IMR-90 (cell line): ENCODE data around the gene MYL6. TPM values are rescaled to one million over a fixed set of nuclear protein-coding genes. Genes with fewer than 3 reads are reported as not detected.

ENCODE experiments used
- ATAC-seq: fragments of 200-7000 bp; cut with Tn5 transposase; 2 replicates; pipeline ENCODE4 v1.9.1; 2020; ENCODE audit warnings: low read depth, mild to moderate bottlenecking, moderate library complexity
- BruUV-seq: library from RNA; stranded (reverse); fragments of 400-500 nt; replicated peaks from 2 replicates; lab custom pipeline; 2021; lab: Mats Ljungman, UMichigan
- CTCF ChIA-PET: fragments of 300-600 bp; formaldehyde crosslinking; extraction: SDS; loops from one replicate; lab custom pipeline; 2021; ENCODE audit warnings: antibody characterized with exemption; lab: Yijun Ruan, JAX
- POLR2A ChIA-PET: fragments of 300-600 bp; sonication (Branson Sonifier 250); formaldehyde crosslinking; loops from one replicate; lab custom pipeline; 2022; ENCODE audit warnings: antibody characterized with exemption; ENCODE audit not compliant: unreplicated experiment; lab: Charles Lee
- DNase-seq: peaks from one replicate; pipeline ENCODE4 v3.0.0; 2013
- H2AFZ ChIP-seq: replicated peaks from 2 replicates; pipeline ENCODE3; 2013; ENCODE audit warnings: low read length, mild to moderate bottlenecking; ENCODE audit not compliant: poor library complexity
- H2AK5ac ChIP-seq: 2 replicates; pipeline ENCODE4 v1.6.1; 2013; ENCODE audit warnings: low read depth, low read length, inconsistent platforms
- H2AK9ac ChIP-seq: replicated peaks from 2 replicates; pipeline ENCODE3; 2013; ENCODE audit warnings: mild to moderate bottlenecking, low read depth, low read length, moderate library complexity; ENCODE audit not compliant: poor library complexity
- H2BK120ac ChIP-seq: 2 replicates; pipeline ENCODE4 v1.6.1; 2013; ENCODE audit warnings: low read depth, low read length, inconsistent platforms
- H2BK15ac ChIP-seq: 3 replicates; pipeline ENCODE4 v1.6.1; 2013; ENCODE audit warnings: low read depth, low read length, inconsistent platforms
- H2BK20ac ChIP-seq: 2 replicates; pipeline ENCODE4 v1.6.1; 2013; ENCODE audit warnings: low read depth, mild to moderate bottlenecking, inconsistent platforms, low read length, moderate library complexity
- H2BK5ac ChIP-seq: 2 replicates; pipeline ENCODE4 v1.6.1; 2013; ENCODE audit warnings: mild to moderate bottlenecking, low read depth, low read length, inconsistent platforms; ENCODE audit not compliant: poor library complexity, severe bottlenecking
- H3K14ac ChIP-seq: replicated peaks from 2 replicates; pipeline ENCODE4 v1.6.1; 2013; ENCODE audit warnings: low read depth, low read length, inconsistent platforms
- H3K18ac ChIP-seq: 2 replicates; pipeline ENCODE4 v1.6.1; 2013; ENCODE audit warnings: low read depth, low read length, control low read depth
- H3K23ac ChIP-seq: 2 replicates; pipeline ENCODE4 v1.6.1; 2013; ENCODE audit warnings: low read depth, low read length, inconsistent platforms
- H3K27ac ChIP-seq: 2 replicates; pipeline ENCODE4 v1.5.1; 2013; ENCODE audit warnings: mild to moderate bottlenecking, control low read depth, low read length; ENCODE audit not compliant: insufficient read depth
- H3K27me3 ChIP-seq: 2 replicates; pipeline ENCODE4 v1.6.1; 2013; ENCODE audit warnings: low read length; ENCODE audit not compliant: control insufficient read depth, insufficient read depth
- H3K36me3 ChIP-seq: 2 replicates; pipeline ENCODE4 v1.6.1; 2013; ENCODE audit warnings: low read length, mixed read lengths; ENCODE audit not compliant: control insufficient read depth, insufficient read depth
- H3K4ac ChIP-seq: 2 replicates; pipeline ENCODE4 v1.6.1; 2013; ENCODE audit warnings: low read depth, low read length, inconsistent platforms
- H3K4me1 ChIP-seq: 2 replicates; pipeline ENCODE4 v1.6.1; 2013; ENCODE audit warnings: low read length, mixed read lengths; ENCODE audit not compliant: control insufficient read depth, insufficient read depth
- H3K4me2 ChIP-seq: 2 replicates; pipeline ENCODE4 v1.6.1; 2013; ENCODE audit warnings: low read depth, mild to moderate bottlenecking, control low read depth, low read length, moderate library complexity
- H3K4me3 ChIP-seq: 2 replicates; pipeline ENCODE4 v1.5.1; 2013; ENCODE audit warnings: low read depth, mild to moderate bottlenecking, control low read depth, low read length, moderate library complexity; ENCODE audit not compliant: insufficient read depth
- H3K56ac ChIP-seq: 2 replicates; pipeline ENCODE4 v1.6.1; 2013; ENCODE audit warnings: low read length, inconsistent platforms; ENCODE audit not compliant: insufficient read depth; ENCODE audit errors: extremely low read depth
- H3K79me1 ChIP-seq, 2 experiments: 2 replicates each; pipeline ENCODE4 v1.6.1; 2013; ENCODE audit warnings: low read length in 2 of 2, inconsistent platforms in 1 of 2, low read depth in 1 of 2
- H3K9ac ChIP-seq: 2 replicates; pipeline ENCODE4 v1.6.1; 2013; ENCODE audit warnings: low read depth, low read length, control low read depth
- H3K9me1 ChIP-seq: 2 replicates; pipeline ENCODE4 v1.6.1; 2013; ENCODE audit warnings: low read length, inconsistent platforms; ENCODE audit not compliant: insufficient read depth
- H3K9me3 ChIP-seq: 2 replicates; pipeline ENCODE4 v1.6.1; 2013; ENCODE audit warnings: low read length; ENCODE audit not compliant: control insufficient read depth, insufficient read depth
- H4K20me1 ChIP-seq: 2 replicates; pipeline ENCODE4 v1.6.1; 2013; ENCODE audit warnings: low read length, inconsistent platforms; ENCODE audit not compliant: insufficient read depth
- H4K5ac ChIP-seq: 2 replicates; pipeline ENCODE4 v1.6.1; 2013; ENCODE audit warnings: mild to moderate bottlenecking, low read depth, low read length, control low read depth
- H4K8ac ChIP-seq, 2 experiments: 2 replicates each; pipeline ENCODE4 v1.6.1; 2013; ENCODE audit warnings: low read depth in 2 of 2, low read length in 2 of 2, control low read depth in 1 of 2, inconsistent platforms in 1 of 2
- H4K91ac ChIP-seq: 2 replicates; pipeline ENCODE4 v1.6.1; 2013; ENCODE audit warnings: low read depth, low read length, inconsistent platforms; ENCODE audit not compliant: insufficient read depth
- BHLHE40 ChIP-seq: fragments of 150-350 bp; IDR thresholded peaks from 2 replicates; pipeline ENCODE4 v1.6.1; 2016; ENCODE audit warnings: mild to moderate bottlenecking, low read depth, low read length
- CEBPB ChIP-seq: IDR thresholded peaks from 2 replicates; pipeline ENCODE4 v1.6.1; 2012; ENCODE audit warnings: low read depth, low read length, improper control_type of control experiment
- CHD1 ChIP-seq: IDR thresholded peaks from 2 replicates; pipeline ENCODE4 v1.6.1; 2012; ENCODE audit warnings: low read depth, low read length, improper control_type of control experiment
- CTCF ChIP-seq: conservative IDR thresholded peaks from 2 replicates; pipeline ENCODE4 v1.5.1; 2012; ENCODE audit warnings: mild to moderate bottlenecking, low read depth, low read length, improper control_type of control experiment
- ELK1 ChIP-seq: fragments of 150-350 bp; IDR thresholded peaks from 2 replicates; pipeline ENCODE4 v1.6.1; 2016; ENCODE audit warnings: low read depth, mild to moderate bottlenecking, low read length, moderate library complexity, borderline replicate concordance
- FOS ChIP-seq: fragments of 150-350 bp; IDR thresholded peaks from 2 replicates; pipeline ENCODE4 v1.6.1; 2016; ENCODE audit warnings: low read depth, low read length
- MAFK ChIP-seq: IDR thresholded peaks from 2 replicates; pipeline ENCODE4 v1.6.1; 2012; ENCODE audit warnings: low read depth, low read length, improper control_type of control experiment
- MAZ ChIP-seq: IDR thresholded peaks from 2 replicates; pipeline ENCODE4 v1.6.1; 2012; ENCODE audit warnings: low read depth, mild to moderate bottlenecking, low read length, improper control_type of control experiment, moderate library complexity, borderline replicate concordance
- MXI1 ChIP-seq: IDR thresholded peaks from 2 replicates; pipeline ENCODE4 v1.6.1; 2012; ENCODE audit warnings: low read depth, mild to moderate bottlenecking, low read length, moderate library complexity, borderline replicate concordance
- NFE2L2 ChIP-seq: fragments of 150-350 bp; IDR thresholded peaks from 2 replicates; pipeline ENCODE4 v1.6.1; 2016; ENCODE audit warnings: low read depth, mild to moderate bottlenecking, low read length
- POLR2A ChIP-seq: IDR thresholded peaks from 2 replicates; pipeline ENCODE4 v1.6.1; 2012; ENCODE audit warnings: mild to moderate bottlenecking, low read depth, low read length
- RAD21 ChIP-seq: IDR thresholded peaks from 2 replicates; pipeline ENCODE4 v1.6.1; 2012; ENCODE audit warnings: low read length, improper control_type of control experiment
- RCOR1 ChIP-seq: IDR thresholded peaks from 2 replicates; pipeline ENCODE4 v1.6.1; 2012; ENCODE audit warnings: mild to moderate bottlenecking, low read length, improper control_type of control experiment; ENCODE audit not compliant: insufficient replicate concordance
- RFX5 ChIP-seq: IDR thresholded peaks from 2 replicates; pipeline ENCODE4 v1.8.0; 2012; ENCODE audit warnings: low read depth, mild to moderate bottlenecking, low read length, moderate library complexity
- SMC3 ChIP-seq: fragments of 150-350 bp; IDR thresholded peaks from 2 replicates; pipeline ENCODE4 v1.6.1; 2016; ENCODE audit warnings: low read depth, mild to moderate bottlenecking, antibody characterized with exemption, low read length, moderate library complexity
- USF2 ChIP-seq: fragments of 150-350 bp; IDR thresholded peaks from 2 replicates; pipeline ENCODE4 v1.6.1; 2017; ENCODE audit warnings: mild to moderate bottlenecking, antibody characterized with exemption, low read length, low read depth
- WGBS, 2 experiments: methylation state at CpG; one replicate each; pipeline versions ENCODE4 v1.1.5 to v1.1.7; 2013; ENCODE audit warnings: missing lambda C conversion rate in 2 of 2; ENCODE audit not compliant: insufficient read length in 1 of 2; ENCODE audit errors: extremely low coverage in 2 of 2; 5-methylcytosine and 5-hydroxymethylcytosine counted together
- dilution Hi-C: fragments of 300-500 bp; cut with HindIII; formaldehyde crosslinking; loops from one replicate; pipeline ENCODE4 v1.14.3; 2018; ENCODE audit warnings: low sequenced_read_pairs; ENCODE audit not compliant: unreplicated experiment
- in situ Hi-C: fragments of 300-500 bp; cut with MboI; formaldehyde crosslinking; loops from 3 replicates; pipeline ENCODE4 v1.14.3; 2019; ENCODE audit warnings: low sequenced_read_pairs, inconsistent platforms, mixed read lengths
- intact Hi-C: fragments of 100-400 bp; cut with micrococcal nuclease; formaldehyde crosslinking; loops from 2 replicates; pipeline ENCODE4 v1.10.0; 2022
- polyA plus RNA-seq, 3 experiments: library from polyadenylated mRNA; depleted of rRNA; stranded (reverse); fragments of >200 nt; gene quantifications; 2 replicates each; pipeline ENCODE4 v1.2.3, GENCODE V29; 2012; ENCODE audit warnings: low replicate concordance in 1 of 3
- total RNA-seq: library from RNA; depleted of rRNA; stranded (reverse); fragments of >200 nt; gene quantifications from 2 replicates; pipeline ENCODE4 v1.2.3, GENCODE V29; 2012

Gene MYL6
- total and polyA plus RNA-seq, 2 of the 4 experiments (the other 2 are of a cell fraction) = 4,816 to 6,979 TPM

GRCh38 chr12:56124133-56124532 lies 34.0 kb upstream of the MYL6 start:
- TF ChIP-seq RAD21 = no peak
- TF ChIP-seq MAFK = no peak
- TF ChIP-seq CEBPB = no peak
- no peak for TF ChIP-seq USF2
- TF ChIP-seq MAZ = no peak
- TF ChIP-seq MXI1 = no peak
- TF ChIP-seq RFX5 = no peak
- TF ChIP-seq BHLHE40 = no peak
- no peak for TF ChIP-seq ELK1
- TF ChIP-seq NFE2L2 = no peak
- no peak for TF ChIP-seq RCOR1
- no peak for TF ChIP-seq FOS
- no peak for TF ChIP-seq POLR2A
- TF ChIP-seq SMC3 = no peak
- no peak for TF ChIP-seq CHD1
- TF ChIP-seq CTCF = no peak
- no CpG with 5 or more reads among the region's 4 CpGs for WGBS, 2 experiments
- peaks cover 13% of the 10 kb centered on the region for H3K36me3 ChIP-seq
- ChIA-PET POLR2A (no interaction called here), CTCF (interaction anchor here (1.4 kb wide), 1 partner anchor 65 kb away, joined by 5 read pairs; the partner anchor contains the start of gene SMARCC2)
- H3K79me1 ChIP-seq = peaks cover 20 to 71% of the 10 kb centered on the region in 2 experiments
- no peak overlapping the region for H2BK15ac ChIP-seq
- H4K91ac ChIP-seq = no peak overlapping the region
- H3K9ac ChIP-seq = no peak overlapping the region
- no peaks in the 10 kb centered on the region for H4K20me1 ChIP-seq
- in situ Hi-C loops (no loop called here), intact Hi-C loops (no loop called here), dilution Hi-C loops (no loop called here)
- peaks cover 7% of the 10 kb centered on the region; the same call in 1 of the 2 replicates for H3K4me1 ChIP-seq
- no peaks in the 10 kb centered on the region for H3K9me1 ChIP-seq
- no peak overlapping the region for H3K23ac ChIP-seq
- H4K8ac ChIP-seq = no peak overlapping the region
- DNase-seq = no peak
- no peak overlapping the region for H2BK120ac ChIP-seq
- H3K18ac ChIP-seq = no peak overlapping the region
- H4K5ac ChIP-seq = no peak overlapping the region
- no peak overlapping the region for H2AK5ac ChIP-seq
- no TSS peak for BruUV-seq
- H2AFZ ChIP-seq = no peak overlapping the region
- H3K14ac ChIP-seq = no peak overlapping the region
- no peak overlapping the region for H3K56ac ChIP-seq
- H2BK5ac ChIP-seq = no peak overlapping the region
- no peak overlapping the region for H3K4ac ChIP-seq
- no peaks in the 10 kb centered on the region for H3K9me3 ChIP-seq
- no peak overlapping the region for H2BK20ac ChIP-seq
- no peak overlapping the region for H3K27ac ChIP-seq
- H3K27me3 ChIP-seq = no peaks in the 10 kb centered on the region
- H3K4me3 ChIP-seq = no peak overlapping the region
- no peak overlapping the region for H3K4me2 ChIP-seq
- no peak for ATAC-seq
- H2AK9ac ChIP-seq = no peak overlapping the region
